Pons (tissue), 1 donor: Measurements from ENCODE around the gene ESAM.

ENCODE experiments used
- DNase-seq: peaks from one replicate; pipeline ENCODE4 v3.0.0-alpha.2; 2016; ENCODE audit warnings: low spot score

ESAM gene

GRCh38 chr11:124729571-124729970, 32.5 kb downstream of the ESAM start:
- no peak for DNase-seq

GRCh38 chr11:124728134-124728533, 34.0 kb downstream of the ESAM start:
- DNase-seq, result no peak

- no peak for DNase-seq
Observed at GRCh38 chr11:124727474-124727873, 34.6 kb downstream of the ESAM start.

GRCh38 chr11:124725719-124726105, 36.4 kb downstream of the ESAM start:
- DNase-seq, result no peak

GRCh38 chr11:124724979-124725718, 36.9 kb downstream of the ESAM start:
- no peak for DNase-seq

GRCh38 chr11:124722176-124722575, 39.9 kb downstream of the ESAM start:
- no peak for DNase-seq

GRCh38 chr11:124719534-124719933, 42.6 kb downstream of the ESAM start:
- DNase-seq, result no peak

GRCh38 chr11:124718801-124719200, 43.3 kb downstream of the ESAM start:
- no peak for DNase-seq

- no peak for DNase-seq
Observed at GRCh38 chr11:124717786-124718651, 44.1 kb downstream of the ESAM start.

GRCh38 chr11:124717421-124717785, 44.7 kb downstream of the ESAM start:
- DNase-seq, result no peak

- DNase-seq, result no peak
Observed at GRCh38 chr11:124716591-124716990, 45.5 kb downstream of the ESAM start.

- no peak for DNase-seq
Observed at GRCh38 chr11:124712392-124712791, 49.7 kb downstream of the ESAM start.

- no peak for DNase-seq
Observed at GRCh38 chr11:124707829-124708228, 54.3 kb downstream of the ESAM start.
